HEK293 (cell line): ENCODE data around the gene PLEKHG4B.

ENCODE experiments used
- BCL6B ChIP-seq: fragments of 450-650 bp; formaldehyde crosslinking; IDR thresholded peaks from 2 replicates; pipeline ENCODE4 v1.5.1; 2017; ENCODE audit warnings: missing biosample characterization, missing genetic modification characterization
- CTCF ChIP-seq: fragments of 450-650 bp; formaldehyde crosslinking; IDR thresholded peaks from 2 replicates; pipeline ENCODE4 v1.5.1; 2016; ENCODE audit warnings: missing biosample characterization, missing genetic modification characterization
- SALL2 ChIP-seq: fragments of 450-650 bp; formaldehyde crosslinking; IDR thresholded peaks from 2 replicates; pipeline ENCODE4 v1.5.0; 2017; ENCODE audit warnings: missing biosample characterization, mild to moderate bottlenecking, missing genetic modification characterization, borderline replicate concordance
- ZNF114 ChIP-seq: fragments of 450-650 bp; formaldehyde crosslinking; IDR thresholded peaks from 2 replicates; pipeline ENCODE4 v1.5.0; 2017; ENCODE audit warnings: missing biosample characterization, missing genetic modification characterization
- ZNF202 ChIP-seq: fragments of 450-650 bp; formaldehyde crosslinking; IDR thresholded peaks from 2 replicates; pipeline ENCODE4 v1.5.1; 2016; ENCODE audit warnings: missing biosample characterization, missing genetic modification characterization, borderline replicate concordance
- ZNF274 ChIP-seq, 2 experiments: fragments of 200-500 bp in 1 of 2; fragments of 450-650 bp in 1 of 2; sonication (Bioruptor generic) in 1 of 2; formaldehyde crosslinking in 1 of 2; IDR thresholded peaks; 2 replicates each; pipeline versions ENCODE4 v1.5.1 to v1.6.1; 2014 to 2016; ENCODE audit warnings: borderline replicate concordance in 1 of 2, inconsistent platforms in 1 of 2, low read length in 1 of 2, missing biosample characterization in 1 of 2, missing genetic modification characterization in 1 of 2

GRCh38 chr5:174291-174600, 82.3 kb downstream of the PLEKHG4B start:
- TF ChIP-seq ZNF114 (tag by site-specific recombination): no peak
- no peak for TF ChIP-seq ZNF202
- no peak for TF ChIP-seq CTCF
- TF ChIP-seq BCL6B (tag by site-specific recombination): no peak
- no peak for TF ChIP-seq SALL2 (tag by site-specific recombination)
- no peak for TF ChIP-seq ZNF274 (IDR thresholded peaks at IDR 0.05; ENCODE audit: low read length)
- no peak for TF ChIP-seq ZNF274 (tag by site-specific recombination; IDR thresholded peaks at IDR 0.05; ENCODE audit: borderline replicate concordance)
